OCI-LY3 (cell line): ENCODE results near the gene NTPCR.

Experiments used
- CTCF ChIP-seq: fragments of 200-600, 300-600 bp; sonication (generic); IDR thresholded peaks from 2 replicates; pipeline ENCODE4 v1.5.1; 2014; ENCODE audit warnings: antibody characterized with exemption, low read length, low read depth
- EZH2phosphoT487 ChIP-seq: fragments of 200-600 bp; shearing (Covaris generic); IDR thresholded peaks from 2 replicates; pipeline ENCODE4 v1.6.1; 2018; ENCODE audit warnings: antibody characterized with exemption, mixed run types, low read depth

- TF ChIP-seq CTCF (no peak), EZH2phosphoT487 (no peak)
These were observed 35.6 kb downstream of the NTPCR start for GRCh38 chr1:232985882-232986526.
